ENCODE results near the gene MIPOL1.
"Not testable (repeated sequence)": the region's sequence is repeated elsewhere in the genome, so short reads cannot be mapped to it uniquely, and the experiment has no call there.

The MIPOL1 gene

DNA sequence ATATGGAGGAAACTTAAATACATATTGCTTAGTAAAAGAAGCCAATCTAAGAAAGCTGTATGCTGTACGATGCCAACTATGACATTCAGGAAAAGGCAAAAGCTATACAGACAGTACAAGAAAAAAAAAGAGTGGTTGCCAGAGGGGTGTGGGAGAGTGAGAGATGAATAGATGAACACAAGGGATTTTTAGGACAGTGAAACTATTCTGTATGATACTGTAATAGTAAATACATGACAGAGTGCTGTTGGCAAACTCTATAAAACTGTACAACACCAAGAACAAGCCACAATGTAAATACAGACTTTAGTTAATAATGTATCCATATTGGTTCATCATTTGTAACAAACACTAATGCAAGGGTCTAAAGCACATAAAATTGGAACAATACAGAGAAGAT lies 10.9 kb upstream of the MIPOL1 start:
- in situ Hi-C loops (cut with HindIII; ENCODE audit: low sequenced_read_pairs), result no loop called here

DNA sequence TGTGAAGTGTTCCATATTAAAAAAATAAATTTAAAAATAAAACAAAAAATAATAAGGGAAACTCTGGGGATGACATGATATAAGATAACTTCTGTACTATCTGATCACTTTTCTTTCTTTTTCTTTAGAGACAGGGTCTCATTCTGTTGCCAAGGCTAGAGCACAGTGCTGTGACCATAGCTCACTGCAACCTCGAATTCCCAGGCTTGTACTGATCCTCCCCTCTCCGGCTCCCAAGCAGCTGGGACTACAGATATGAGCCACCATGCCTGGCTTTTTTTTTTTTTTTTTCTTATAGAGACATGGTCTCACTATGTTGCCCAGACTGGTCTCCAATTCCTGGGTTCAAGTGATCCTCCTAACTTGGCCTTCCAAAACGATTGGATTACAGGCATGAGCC lies 10.4 kb upstream of the MIPOL1 start:
- in situ Hi-C loops (cut with HindIII; ENCODE audit: low sequenced_read_pairs), result no loop called here

DNA sequence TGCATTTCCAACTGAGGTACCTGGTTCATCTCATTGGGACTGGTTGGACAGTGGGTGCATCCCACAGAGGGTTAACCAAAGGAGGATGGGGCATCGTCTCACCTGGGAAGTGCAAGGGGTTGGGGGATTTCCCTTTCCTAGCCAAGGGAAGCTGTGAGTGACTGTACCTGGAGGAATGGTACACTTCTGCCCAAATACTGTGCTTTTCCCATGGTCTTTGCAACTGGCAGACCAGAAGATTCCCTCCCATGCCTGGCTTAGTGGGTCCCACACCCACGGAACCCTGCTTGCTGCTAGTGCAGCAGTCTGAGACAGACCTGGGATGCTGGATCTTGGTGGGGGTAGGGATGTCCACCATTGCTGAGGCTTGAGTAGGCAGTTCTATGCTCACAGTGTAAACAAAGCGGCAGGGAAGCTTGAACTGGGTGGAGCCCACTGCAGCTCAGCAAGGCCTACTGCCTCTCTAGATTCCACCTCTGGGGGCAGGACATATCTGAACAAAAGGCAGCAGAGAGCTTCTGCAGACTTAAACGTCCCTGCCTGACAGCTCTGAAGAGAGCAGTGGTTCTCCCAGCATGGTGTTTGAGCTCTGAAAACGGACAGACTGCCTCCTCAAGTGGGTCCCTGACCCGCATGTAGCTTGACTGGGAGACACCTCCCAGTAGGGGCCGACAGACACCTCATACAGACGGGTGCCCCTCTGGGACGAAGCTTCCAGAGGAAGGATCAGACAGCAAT lies 9.7 kb upstream of the MIPOL1 start:
- in situ Hi-C loops (cut with HindIII; ENCODE audit: low sequenced_read_pairs), result not testable (repeated sequence)

DNA sequence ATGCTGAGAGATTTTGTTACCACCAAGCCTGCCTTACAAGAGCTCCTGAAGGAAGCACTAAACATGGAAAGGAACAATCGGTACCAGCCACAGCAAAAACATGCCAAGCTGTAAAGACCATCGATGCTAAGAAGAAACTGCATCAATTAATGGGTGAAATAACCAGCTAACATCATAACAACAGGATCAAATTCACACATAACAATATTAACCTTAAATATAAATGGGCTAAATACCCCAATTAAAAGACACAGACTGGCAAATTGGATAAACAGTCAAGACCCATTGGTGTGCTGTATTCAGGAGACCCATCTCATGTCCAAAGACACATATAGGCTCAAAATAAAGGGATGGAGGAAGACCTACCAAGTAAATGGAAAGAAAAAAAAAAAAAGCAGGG lies 8.0 kb upstream of the MIPOL1 start:
- in situ Hi-C loops (cut with HindIII; ENCODE audit: low sequenced_read_pairs), result not testable (repeated sequence)

DNA sequence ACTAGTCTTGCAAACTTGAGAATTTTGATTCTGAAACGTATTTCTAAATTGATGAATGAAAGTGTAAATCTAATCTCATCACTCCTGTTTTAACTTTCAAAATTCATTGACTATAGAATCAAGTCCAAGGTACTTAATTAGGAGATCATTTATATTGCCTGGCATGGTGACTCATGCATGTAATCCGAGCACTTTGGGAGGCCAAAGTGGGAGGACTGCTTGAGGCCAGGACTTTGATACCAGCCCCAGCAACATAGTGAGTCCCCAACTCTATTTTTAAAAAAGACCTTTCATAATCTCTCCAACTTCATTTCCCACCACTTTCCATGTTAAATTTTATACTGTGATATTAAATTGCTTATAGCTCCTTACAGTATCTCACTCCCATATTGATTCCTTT lies 3.0 kb upstream of the MIPOL1 start:
- in situ Hi-C loops (cut with HindIII; ENCODE audit: low sequenced_read_pairs), result no loop called here

DNA sequence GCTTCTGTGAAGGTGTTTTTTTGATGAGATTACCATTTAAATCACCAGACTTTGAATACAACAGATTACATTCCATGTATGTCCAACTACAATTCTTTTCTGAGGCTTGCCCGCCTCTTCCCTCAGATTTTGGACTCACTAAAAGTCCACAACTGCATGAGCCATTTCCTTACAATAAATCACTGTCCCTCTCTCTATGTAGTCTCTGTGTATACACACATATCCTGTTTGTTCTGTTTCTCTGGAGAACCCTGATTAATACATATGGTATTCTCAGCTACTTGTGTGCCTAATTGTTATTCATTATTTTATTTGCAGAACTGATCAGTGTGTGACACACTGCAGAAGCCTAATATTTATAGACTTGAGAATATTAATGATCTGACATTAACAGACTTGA lies 2.4 kb upstream of the MIPOL1 start:
- in situ Hi-C loops (cut with HindIII; ENCODE audit: low sequenced_read_pairs), result no loop called here

DNA sequence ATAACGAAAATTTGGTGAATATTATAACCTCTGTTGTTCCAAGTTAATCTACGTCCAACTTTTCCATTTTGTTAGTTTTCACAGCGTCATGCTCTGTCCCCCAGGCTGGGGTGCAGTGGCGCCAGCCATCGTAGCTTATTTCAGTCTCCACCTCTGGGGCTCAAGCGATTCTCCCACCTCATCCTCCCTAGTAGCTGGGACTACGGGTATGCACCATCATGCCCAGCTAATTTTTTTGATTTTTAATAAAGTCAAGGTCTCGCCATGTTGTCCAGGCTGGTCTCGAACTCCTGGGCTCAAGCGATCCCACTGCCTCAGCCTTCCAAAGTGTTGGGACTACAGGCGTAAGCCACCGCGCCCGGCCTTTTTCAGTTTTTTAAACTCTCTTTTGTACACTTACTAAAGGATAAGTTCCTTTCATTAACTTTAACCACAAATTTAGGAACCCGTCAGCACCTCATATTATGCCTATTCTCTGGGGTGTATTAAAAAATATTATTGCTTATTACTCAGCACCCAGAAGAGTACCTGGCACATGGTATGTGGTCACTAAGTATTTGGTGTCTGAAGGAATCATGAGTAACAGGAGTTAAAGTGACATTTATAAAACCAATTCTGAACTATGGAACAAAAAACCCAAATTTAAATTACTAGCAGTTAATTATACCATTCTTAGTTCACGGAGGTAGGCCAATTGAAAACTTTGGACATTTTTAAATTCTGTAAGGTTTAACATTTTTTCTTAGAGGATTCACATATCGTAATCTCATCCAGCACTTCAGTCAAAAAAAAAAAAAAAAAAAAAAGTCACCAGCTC lies 925 bp upstream of the MIPOL1 start:
- in situ Hi-C loops (cut with HindIII; ENCODE audit: low sequenced_read_pairs), result no loop called here

DNA sequence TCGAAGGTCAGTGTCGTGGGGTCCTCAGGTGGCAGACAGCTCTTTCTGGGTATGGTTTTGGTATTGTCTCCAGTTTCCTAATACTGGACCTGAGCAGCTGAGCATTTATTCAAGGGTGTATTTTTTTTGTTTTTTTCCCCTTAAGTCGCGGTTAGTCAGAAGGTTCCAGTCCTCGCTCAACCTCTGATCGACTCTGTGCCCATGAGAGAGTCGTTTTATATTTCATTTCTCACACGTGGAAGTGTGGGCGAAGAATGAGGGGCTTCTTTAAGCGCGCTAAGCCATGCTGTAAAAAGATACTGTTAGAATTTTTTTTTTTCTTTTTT lies 499 bp downstream of the MIPOL1 start:
- in situ Hi-C loops (cut with HindIII; ENCODE audit: low sequenced_read_pairs), result no loop called here

DNA sequence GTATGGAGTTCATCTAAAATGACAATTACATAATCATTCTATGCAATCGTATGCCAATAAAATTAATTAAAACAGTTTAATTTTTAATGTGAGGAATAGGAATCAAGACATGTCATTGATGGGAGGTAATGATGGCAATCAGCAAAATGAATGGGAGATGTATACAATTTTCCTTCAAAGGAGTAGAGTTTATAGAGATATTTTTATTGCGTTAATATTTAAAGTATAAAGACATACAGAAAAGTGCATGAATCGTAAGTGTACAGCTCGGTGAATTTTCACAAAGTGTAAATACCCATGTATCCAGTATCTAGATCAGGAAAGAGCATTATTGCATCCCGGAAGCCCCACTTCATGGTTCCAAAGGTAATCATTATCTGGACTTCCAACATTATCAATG lies 1.2 kb downstream of the MIPOL1 start:
- in situ Hi-C loops (cut with HindIII; ENCODE audit: low sequenced_read_pairs), result no loop called here

DNA sequence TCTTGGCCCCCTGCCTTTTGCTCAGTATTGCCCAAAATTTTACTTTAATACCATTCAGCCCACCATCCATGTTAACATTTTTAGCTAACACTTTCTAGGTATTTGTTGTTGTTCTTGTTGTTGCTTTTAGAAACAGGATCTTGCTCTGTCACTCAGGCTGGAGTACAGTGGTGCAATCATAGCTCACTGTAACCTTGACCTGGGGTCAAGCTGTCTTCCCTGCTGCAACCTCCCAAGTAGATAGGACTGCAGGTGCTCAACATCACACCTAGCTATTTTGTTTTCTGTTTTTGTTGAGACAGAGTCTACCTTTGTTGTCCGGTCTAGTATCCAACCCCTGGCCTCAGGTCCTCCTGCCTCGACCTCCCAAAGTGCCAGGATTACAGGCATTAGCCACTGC lies 4.0 kb downstream of the MIPOL1 start:
- in situ Hi-C loops (cut with HindIII; ENCODE audit: low sequenced_read_pairs), result no loop called here

DNA sequence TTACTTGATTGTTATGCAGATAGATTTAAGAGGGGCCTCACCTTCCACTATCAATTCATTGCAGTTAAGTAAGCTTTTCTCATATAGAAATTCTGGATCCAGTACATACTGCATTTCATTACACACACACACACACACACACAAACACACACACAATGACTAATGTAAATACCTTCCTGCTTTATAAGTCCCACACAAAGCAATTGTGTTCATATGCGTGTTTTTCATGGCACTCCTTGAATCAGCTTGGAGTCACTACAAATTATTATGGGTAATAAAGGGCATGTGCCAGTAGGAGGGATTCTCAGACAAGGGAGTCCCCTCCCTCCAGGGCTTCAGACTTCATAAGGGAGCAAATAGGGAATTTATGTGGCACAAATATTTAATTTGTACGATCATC lies 4.5 kb downstream of the MIPOL1 start:
- in situ Hi-C loops (cut with HindIII; ENCODE audit: low sequenced_read_pairs), result no loop called here

DNA sequence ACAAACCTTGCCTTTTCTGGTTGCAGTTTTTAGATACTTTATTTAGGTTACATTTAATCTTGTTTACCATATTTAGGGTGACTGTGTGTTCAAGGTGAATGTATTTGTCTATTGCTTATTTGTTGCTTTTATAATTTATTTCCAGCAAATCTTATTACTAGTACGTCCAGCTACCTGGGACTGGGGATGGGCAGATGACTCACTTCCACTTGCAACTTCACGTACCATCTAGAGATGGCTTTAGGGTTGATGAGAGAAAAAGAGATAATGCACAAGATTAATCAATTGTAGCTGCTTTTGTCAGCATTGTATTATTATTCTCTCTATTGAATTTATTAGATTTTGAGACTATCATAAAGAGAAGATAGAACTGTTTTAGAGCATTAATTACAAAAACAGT lies 5.1 kb downstream of the MIPOL1 start:
- in situ Hi-C loops (cut with HindIII; ENCODE audit: low sequenced_read_pairs), result no loop called here

DNA sequence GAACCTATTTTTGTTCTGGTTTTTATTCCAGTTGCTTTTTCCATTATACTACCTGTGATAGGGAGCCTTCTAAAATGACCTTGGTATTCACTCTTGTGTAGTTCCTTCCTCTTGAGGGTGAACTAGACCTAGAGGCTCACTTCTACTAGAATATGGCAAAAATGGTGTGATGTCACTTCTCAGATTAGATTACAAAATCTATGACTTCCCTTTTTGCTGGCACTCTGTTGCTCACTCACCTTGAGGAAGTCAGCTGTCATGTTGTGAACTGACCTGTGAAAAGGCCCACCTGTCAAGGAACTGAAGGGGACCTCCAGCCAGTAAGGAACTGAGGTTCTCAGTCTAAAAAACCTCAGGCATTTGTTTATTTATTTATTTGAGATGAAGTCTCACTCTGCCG lies 5.7 kb downstream of the MIPOL1 start:
- in situ Hi-C loops (cut with HindIII; ENCODE audit: low sequenced_read_pairs), result no loop called here

DNA sequence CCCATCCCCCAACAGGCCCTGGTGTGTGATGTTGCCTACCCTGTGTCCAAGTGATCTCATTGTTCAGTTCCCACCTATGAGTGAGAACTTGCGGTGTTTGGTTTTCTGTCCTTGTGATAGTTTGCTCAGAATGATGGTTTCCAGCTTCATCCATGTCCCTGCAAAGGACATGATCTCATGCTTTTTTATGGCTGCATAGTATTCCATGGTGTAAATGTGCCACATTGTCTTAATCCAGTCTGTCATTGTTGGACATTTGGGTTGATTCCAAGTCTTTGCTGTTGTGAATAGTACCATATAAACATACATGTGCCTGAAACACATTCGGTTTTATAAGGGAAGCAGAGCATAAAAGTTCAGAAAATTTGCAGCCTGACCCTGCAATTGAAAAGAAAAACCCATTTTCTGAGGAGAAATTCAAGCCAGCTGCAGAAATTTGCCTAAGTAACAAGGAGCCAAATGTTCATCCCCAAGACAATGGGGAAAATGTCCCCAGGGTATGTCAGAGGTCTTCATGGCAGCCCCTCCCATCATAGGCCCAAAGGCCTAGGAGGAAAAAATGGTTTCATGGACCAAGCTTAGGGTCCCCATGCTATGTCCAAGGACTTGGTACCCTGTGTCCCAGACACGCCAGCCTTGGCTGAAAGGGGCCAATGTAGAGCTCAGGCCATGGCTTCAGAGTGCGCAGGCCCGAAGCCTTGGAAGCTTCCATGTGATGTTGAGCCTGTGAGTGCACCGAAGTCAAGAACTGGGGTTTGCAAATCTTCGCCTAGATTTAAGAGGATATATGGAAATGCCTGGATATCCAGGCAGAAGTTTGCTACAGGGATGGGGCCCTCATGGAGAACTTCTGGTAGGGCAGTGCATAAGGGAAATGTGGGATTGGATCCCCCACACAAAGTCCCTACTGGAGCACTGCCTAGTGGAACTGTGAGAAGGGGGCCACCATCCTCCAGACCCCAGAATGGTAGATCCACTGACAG lies 8.2 kb downstream of the MIPOL1 start:
- in situ Hi-C loops (cut with HindIII; ENCODE audit: low sequenced_read_pairs), result not testable (repeated sequence)

DNA sequence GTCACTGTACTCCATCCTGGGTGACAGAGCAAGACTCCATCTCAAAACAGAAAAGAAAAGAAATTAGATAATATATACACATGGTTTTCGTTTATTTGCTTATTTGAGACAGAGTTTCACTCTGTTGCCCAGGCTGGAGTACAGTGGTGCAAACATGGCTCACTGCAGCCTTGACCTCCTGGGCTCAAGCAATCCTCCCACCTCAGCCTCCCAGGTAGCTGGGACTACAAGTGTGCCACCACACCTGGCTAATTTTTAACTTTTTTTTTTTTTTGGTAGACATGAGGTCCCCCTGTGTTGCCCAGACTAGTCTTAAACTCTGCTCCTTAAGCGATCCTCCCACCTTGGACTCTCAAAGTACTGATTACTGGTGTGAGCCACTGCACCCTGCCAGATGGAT lies 11.9 kb downstream of the MIPOL1 start:
- in situ Hi-C loops (cut with HindIII; ENCODE audit: low sequenced_read_pairs), result not testable (repeated sequence)

DNA sequence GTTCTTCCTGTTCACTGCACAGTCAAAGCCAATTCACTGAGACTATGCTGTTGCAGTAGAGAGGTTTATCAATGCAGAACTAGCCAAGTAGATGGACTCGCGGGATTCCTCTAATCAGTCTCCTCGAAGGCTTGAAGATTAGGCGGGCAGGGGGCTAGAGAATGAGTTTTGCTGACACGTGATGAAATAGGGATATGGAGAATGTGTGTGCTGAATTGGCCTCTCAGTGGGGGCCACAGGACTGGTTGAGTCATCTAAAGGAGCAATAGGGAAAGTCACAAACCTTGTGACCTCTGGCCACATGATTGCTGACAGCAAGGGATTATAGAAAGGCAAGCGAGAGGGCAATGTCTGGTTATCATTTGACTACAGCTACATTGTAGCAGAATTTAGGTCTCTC lies 12.7 kb downstream of the MIPOL1 start:
- in situ Hi-C loops (cut with HindIII; ENCODE audit: low sequenced_read_pairs), result no loop called here

DNA sequence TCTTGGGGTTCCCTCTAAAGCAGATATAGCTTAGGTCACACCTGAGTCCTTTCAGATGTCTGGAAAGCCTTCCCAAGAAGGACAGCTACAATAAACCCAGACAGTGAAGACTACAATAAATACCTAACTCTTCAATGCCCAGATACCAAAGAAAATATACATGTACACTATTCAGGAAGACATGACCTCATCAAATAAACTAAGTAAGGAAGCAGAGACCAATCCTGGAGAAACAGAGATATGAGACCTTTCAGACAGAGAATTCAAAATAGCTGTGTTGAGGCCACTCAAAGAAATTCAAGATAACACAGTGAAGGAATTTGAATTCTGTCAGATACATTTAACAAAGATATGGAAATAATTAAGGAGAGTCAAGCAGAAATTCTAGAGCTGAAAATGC lies 15.3 kb downstream of the MIPOL1 start:
- in situ Hi-C loops (cut with HindIII; ENCODE audit: low sequenced_read_pairs), result no loop called here

DNA sequence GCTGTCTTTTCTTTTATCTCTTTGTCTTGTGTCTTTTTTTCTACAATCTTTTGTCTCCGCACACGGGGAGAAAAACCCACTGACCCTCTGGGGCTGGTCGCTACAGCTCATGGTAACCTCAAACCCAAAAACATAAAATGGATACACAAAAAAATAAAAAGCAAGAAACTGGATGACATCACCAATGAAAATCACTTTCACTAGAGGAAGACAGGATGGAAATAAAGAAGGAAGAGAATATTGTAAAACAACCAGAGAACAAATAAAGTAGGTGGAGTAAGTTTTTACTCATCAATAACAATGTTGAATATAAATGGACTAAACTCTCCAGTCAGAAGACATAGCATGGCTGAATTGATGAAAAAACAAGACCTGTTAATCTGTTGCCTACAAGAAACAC lies 17.6 kb downstream of the MIPOL1 start:
- in situ Hi-C loops (cut with HindIII; ENCODE audit: low sequenced_read_pairs), result no loop called here

DNA sequence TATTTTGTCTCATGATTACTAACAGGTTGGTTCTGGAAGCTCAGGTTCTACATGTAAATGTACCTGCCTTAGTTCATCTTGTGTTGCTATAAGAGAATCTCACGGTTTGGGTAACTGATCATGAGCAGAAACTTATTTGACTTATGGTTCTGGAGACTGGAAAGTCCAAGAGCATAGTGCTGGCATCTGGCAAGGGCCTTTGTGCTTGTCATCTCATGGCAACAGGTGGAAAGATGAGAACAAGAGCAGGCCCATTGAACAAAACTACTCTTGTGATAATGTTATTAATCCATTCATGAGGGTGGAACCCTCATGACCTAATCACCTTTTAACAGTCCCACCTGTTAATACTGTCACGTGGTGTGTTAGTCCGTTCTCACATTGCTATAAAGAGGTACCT lies 23.3 kb downstream of the MIPOL1 start:
- in situ Hi-C loops (cut with HindIII; ENCODE audit: low sequenced_read_pairs), result no loop called here

DNA sequence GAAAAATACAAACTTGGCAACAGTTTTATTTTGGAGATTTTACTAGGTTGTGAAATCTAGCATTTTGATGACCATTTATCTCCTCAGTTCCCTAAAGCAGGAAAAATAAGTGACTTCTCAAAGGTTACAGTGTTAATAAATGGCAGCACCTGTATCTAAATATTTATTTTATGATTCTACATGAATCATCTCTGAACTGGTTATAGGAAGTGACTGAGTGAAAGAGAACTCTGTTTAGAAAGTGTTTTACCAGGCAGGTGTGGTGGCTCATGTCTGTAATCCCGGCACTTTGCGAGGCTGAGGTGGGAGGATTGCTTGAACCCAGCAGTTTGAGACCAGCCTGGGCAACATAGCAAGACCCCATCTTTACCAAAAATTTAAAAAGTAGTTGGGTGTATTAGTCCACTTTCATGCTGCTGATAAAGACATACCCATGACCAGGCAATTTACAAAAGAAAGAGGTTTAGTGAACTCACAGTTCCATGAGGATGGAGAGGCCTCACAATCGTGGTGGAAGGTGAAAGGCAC lies 26.3 kb downstream of the MIPOL1 start:
- in situ Hi-C loops (cut with HindIII; ENCODE audit: low sequenced_read_pairs), result no loop called here

DNA sequence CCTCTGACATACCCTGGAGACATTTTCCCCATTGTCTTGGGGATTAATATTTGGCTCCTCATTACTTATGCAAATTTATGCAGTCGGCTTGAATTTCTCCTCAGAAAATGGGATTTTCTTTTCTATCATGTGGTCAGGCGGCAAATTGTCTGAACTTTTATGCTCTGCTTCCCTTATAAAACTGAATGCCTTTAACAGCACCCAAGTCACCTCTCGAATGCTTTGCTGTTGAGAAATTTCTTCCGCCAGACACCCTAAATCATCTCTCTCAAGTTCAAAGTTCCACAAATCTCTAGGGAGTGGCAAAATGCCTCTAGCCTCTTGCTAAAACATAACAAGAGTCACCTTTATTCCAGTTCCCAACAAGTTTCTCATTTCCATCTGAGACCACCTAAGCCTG lies 27.9 kb downstream of the MIPOL1 start:
- in situ Hi-C loops (cut with HindIII; ENCODE audit: low sequenced_read_pairs), result not testable (repeated sequence)

Data from DLD1 (cell line).